Kidney glomerular epithelial cell (primary cell): ENCODE data around the gene ACADM.
"Not testable (repeated sequence)": the region's sequence is repeated elsewhere in the genome, so short reads cannot be mapped to it uniquely, and the experiment has no call there.

Source experiments
- DNase-seq: peaks from one replicate; lab custom pipeline; 2025; lab: John Stamatoyannopoulos, UW

Gene ACADM

DNA sequence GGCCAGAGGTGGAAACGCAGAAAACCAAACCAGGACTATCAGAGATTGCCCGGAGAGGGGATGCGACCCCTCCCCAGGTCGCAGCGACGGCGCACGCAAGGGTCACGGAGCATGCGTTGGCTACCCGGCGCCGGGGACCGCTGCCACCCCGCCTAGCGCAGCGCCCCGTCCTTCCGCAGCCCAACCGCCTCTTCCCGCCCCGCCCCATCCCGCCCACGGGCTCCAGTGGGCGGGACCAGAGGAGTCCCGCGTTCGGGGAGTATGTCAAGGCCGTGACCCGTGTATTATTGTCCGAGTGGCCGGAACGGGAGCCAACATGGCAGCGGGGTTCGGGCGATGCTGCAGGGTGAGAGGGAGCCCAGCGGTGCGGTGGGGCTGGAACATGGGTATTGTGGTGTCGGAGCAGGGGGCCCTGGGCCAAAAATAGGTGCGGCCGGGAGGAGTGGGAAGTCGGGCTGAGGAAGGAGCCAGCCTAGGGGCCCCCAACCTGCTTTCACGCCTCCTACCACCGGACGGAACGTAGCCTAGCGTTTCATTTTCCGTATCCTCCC is at the start of gene ACADM:
TSS of gene ACADM (plus strand) at position 238 of the 551 bp plus-strand sequence. CDS start at position 317, 79 bp downstream.
- peak; percentile 53 for DNase-seq

DNA sequence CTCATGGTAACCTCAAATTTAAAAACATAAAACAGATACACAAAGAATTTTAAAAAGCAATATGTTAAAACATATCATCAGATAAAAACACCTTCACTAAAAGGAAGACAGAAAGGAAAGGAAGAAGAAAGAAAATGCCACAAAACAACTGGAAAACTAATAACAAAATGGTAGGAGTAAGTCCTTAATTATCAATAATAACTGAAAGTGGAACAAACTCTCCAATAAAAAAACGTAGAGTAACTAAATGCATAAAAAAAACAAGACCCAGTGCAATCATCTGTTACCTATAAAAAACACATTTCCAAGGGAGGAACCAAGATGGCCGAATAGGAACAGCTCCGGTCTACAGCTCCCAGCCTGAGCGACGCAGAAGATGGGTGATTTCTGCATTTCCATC is 47.1 kb upstream of the ACADM start:
- DNase-seq, result no peak

DNA sequence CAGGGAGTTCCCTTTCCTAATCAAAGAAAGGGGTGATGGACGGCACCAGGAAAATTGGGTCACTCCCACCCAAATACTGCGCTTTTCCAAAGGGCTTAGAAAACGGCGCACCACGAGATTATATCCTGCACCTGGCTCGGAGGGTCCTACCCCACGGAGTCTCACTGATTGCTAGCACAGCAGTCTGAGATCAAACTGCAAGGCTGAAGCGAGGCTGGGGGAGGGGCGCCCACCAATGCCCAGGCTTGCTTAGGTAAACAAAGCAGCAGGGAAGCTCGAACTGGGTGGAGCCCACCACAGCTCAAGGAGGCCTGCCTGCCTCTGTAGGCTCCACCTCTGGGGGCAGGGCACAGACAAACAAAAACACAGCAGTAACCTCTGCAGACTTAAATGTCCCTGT is 46.5 kb upstream of the ACADM start:
- DNase-seq, result not testable (repeated sequence)

DNA sequence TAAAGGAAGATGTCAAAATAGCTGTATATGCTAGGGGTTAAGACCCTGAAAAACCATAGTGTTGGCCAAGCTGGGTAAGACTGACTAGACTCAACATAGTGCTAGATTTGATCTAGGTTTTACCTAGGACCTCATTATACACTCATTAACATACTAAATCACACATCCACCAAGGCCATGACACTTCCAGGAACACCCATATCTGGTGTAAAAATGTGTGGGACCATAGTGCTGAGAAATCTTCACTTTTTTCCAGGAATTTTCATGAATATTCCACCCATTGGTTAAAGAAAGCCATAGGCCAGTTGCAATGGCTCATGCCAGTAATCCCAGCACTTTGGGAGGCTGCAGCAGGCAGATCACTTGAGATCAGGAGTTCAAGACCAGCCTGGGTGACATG is 34.0 kb upstream of the ACADM start:
- DNase-seq, result no peak

DNA sequence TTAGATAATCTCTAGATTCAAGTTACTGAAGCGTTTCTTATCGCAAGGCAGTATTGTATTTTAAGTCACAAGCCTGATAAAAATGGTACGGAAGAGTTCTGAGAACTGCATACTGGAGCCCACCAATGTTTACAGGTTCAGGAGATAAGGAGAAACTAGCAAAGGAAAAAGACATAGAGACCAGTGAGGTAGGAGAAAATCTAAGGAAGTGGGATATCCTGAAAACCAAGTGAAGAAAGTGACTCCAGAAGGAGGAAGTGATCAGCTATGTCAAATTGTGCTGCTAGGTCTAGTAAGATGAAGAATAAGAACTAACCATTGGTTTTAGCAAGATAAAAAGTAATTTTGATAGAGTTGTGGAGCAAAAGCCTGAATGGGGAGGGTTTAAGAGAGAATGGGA is 31.0 kb upstream of the ACADM start:
- no peak for DNase-seq

DNA sequence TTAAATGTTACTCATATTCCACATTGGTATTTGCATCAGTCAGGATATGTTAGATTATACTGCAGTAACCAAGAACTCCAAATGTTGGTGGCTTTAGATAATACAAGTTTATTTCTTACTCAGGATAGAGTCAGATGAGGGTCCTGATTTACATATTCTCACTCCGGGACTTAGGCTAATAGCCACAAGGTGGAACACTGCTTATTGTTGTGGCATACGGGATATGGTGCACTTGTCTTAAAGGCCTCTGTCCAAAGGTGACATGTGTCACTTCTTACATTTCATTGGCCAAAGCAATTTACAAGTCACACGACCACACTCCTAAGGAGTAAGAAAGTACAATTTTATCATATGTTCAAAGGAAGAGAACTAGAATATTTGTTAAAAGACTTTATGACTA is 28.5 kb upstream of the ACADM start:
- DNase-seq, result no peak

DNA sequence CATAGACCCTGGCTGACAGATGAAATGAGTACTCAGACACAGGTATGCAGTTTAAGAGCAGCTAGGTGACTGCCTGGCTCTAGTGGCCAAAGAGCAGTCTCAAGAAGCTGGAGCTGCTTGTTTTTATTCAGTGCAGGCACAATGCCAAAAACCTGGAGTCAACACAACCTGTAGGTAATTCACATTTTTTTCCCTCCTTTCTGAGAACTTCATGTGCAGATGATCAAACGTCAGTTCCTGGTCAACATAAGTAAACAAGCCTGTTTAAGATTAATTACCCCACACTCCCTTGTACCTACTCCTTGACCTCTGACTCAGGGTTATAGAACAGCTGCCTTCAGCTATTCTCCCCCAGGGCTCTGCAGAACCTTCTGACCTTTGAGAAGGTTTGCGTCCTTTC is 17.3 kb upstream of the ACADM start:
- no peak for DNase-seq

DNA sequence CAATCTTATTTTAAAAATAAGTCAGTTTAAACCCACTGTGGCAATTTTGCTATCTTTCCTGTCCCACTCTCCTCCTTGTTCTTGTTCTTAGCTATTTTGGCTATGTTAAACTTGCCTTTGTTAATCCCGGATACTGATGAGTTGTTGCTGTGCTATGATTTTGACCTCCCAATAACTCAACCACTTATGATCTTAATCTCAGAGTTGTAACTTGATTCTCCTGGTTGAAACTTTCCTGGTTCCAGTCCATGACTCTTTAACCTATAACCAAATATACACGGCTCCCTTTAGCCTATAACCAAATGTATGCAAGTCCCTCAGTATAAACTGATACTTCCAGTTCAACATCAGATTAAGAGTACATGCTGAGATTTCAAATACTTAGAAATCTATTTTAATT is 15.6 kb upstream of the ACADM start:
- no peak for DNase-seq

DNA sequence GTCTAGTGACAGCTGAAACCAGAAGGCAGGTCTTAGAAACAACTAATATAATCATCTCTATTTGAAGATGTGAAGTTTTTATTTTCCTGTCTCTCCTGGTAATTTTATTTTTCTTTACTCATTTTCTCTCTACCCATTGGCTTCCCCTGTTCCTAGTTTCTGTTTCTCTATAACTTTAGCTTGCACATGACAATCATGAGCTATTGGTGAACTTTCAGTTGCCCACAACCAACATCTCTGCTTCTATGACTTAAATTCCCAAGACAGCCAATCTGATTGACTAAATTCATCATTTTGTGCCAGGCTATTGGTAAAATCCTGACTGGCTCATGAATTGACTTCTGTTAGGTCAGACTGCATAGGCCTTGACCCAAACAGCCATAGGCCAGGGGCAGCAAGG is 13.7 kb upstream of the ACADM start:
- no peak for DNase-seq

DNA sequence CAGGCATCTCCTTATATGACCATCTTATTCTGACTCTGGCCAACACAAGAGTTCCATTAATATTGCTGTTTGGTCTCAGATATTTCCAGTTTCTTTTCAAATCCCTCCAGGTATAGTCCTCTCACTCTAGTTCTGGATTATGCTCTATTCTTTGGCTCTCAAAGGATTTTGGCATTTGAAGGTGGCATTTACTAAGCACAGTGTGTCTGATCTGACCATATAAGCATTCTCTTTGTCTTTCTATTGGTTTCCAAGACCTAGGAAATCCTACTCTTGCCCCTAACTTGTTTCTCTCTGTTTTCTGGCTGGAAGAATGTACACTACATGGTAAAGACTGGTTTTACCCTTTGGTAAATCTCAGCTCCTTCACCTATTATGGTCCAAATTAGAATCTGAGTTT is 12.7 kb upstream of the ACADM start:
- no peak for DNase-seq

DNA sequence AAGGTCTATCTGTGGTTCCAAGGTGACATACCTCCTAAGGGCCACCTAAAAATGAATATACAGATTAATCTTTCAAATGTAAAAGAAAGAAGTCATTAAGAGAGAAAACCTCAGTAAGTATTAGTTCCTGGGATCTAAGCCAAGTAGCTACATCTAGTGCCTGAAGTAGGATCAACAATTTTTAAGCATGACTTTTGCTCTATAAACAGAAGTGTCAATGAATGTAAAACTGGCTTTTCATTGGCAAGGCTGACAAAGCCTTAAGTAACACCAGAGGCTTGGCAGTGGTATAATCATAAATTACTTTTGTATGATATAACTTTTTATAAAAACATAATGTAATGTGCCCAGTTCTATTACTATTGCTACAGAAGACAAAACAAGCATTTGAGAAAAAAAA is 12.2 kb upstream of the ACADM start:
- no peak for DNase-seq

DNA sequence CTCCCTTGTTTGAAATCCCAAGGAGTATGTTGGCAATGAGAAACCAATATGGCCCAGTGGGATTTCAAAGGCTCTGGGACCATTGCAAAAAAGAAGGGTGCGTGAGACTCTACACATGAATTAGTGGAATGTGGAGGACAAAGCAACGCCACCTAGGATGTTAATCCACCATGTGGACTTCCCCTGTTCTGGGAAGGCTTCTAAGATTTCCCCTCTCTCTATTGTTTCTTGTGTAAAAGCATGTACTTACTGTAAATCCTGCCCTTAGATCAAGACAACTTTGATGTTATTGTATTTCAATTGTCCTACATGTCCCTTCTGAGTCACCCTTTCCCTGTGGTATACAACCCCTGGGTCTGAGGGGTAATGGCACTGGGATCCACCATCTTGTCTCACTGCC is 4.7 kb upstream of the ACADM start:
- DNase-seq, result no peak

DNA sequence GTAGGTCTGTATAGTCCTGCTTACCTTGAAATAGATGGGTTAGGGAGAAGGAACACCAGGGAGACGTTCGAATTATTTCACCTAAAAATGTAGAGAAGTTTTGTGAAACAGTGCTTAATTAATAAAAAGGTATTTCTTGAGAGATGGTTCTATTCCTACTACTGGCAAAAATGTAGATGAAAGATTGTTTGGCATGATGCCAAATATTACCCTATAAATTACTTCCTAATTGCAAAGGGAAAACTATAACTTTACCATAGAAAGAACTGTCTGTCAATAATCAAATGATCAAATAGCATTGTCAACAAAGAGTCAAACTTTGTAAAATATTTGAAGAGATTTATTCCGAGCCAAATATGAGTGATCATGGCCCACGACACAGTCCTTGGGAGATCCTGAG is 4.2 kb upstream of the ACADM start:
- no peak for DNase-seq

DNA sequence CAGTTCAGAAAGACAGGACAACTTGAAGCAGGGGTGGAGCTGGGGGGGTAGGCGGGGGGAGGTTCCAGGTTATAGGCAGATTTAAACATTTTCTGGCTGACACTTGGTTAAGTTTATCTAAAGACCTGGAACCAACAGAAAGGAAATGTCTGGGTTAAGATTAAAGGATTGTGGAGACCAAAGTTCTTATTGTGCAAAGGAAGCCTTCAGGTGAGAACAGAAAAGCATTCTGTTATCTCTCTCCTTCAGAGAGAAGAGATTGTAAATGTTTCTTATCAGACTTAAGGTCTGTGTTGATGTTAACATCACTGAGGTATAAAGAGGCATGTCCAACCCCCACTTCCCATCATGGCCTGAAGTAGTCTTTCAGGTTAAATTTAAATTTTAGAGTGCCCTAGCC is 3.7 kb upstream of the ACADM start:
- DNase-seq, result no peak

DNA sequence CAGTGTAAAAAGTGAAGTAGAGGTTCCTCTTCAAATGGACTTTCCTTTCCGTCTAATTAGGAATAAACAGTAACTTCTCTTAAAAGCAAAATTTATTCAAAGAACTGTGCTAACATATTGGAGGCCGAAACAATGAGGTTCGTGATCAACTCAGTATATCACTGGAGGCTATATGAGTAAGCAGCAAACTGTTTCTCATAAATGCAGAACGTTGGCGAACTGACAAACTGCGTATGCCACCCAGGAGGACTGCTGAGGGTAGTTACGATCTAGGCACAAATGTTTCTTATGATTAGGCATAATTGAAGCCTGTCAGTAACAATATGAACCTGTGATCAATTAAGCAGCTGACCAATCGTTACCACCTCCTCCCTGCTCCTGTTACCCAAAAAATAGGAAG is 2.3 kb upstream of the ACADM start:
- not testable (repeated sequence) for DNase-seq

DNA sequence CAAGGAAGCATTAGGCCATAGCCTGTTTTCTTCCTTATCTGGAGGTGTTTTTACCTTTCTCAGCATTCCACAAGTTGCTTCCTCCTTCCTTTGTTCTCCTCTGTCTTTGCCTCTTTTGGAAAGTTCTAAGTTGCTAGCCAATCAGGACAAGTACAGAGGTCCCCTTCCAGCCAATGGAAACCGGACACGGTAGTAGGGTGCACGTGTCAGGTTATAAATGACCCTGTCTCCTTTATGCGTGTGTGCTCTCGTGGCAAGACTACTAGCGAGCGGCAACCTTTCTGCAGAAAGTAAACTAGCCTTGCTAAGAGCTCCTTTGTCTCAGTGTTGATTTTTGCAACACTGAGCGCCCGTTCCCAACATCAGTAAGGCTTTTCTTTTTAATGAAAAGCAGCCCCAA is 1.5 kb upstream of the ACADM start:
- DNase-seq, result no peak

DNA sequence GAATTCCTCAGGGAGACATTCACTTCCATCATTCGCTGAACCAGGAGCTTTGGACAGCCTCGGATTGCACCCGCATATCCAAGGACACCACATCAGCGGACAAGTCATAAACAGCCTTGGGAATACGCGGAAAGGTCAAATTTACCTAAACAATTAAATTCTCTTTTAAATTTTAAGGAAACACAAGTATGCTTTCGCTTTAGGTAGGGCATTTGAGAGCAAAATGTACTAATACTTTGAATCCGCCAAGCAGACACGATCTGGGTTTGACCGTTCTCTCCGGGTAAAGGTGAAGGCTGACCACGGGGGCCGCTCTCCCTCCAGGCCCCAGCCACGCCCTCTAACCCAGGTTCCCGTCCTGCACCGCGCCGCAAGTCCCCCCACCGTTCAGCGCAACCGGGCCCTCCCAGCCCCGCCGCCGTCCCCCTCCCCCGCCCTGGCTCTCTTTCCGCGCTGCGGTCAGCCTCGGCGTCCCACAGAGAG is 479 bp upstream of the ACADM start:
- peak; percentile 83 for DNase-seq

DNA sequence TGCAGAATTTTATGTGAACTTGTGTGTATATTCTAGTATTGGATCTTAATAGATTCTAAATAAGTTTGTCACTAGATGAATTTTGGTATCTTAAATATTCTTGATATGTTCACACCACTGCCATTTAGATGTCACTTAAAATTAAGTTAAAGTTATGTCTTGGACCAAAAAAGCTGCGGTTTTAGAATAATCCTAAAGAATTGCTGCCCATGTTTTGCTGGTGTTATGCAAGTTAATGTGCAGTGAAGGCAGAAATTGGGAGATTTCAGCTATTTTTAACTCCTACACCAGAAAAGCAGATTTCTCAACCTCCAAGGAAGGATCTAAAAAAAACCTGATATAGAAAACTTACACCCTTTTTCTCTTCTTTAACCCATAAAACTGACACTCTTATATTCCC is 757 bp downstream of the ACADM start:
- DNase-seq, result no peak

DNA sequence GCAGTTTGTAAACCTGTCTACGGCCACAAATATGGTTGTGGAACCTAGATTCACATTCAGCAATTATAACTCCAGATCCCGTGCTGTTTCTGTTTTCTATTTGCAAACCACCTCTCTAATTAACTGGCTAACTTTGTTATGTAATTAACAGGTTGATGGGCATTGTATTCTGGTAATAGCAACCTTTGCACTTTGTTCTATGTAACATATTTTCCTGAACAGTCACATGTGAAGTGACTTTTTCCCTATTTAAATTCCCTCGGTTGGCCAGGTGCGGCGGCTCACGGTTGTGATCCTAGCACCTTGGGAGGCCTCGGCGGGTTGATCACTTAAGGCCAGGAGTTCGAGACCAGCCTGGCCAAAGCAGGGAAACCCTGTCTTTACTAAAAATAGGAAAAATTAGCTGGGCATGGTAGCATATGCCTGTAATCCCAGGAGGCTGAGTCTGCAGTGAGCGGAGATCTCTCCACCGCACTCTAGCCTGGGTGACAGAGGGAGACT is 1.4 kb downstream of the ACADM start:
- DNase-seq, result no peak

DNA sequence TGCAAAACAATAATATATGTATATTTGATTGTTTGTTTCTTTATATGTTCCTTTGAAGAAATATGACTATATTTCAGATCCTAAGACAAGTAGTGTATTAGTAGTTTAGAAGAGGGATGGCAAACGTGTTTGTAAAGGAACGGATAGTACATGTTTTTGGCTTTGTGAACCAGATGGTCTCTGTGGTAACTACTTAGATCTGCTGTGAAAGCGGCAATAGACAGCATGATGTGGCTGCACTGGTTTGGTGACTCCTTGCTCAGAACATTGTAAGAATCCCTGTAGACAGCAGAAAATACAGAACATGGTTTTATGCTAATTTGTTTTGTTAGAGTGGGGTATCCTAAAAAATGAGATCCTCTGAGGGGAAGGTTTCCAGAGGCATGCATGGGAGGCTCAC is 3.1 kb downstream of the ACADM start:
- no peak for DNase-seq

DNA sequence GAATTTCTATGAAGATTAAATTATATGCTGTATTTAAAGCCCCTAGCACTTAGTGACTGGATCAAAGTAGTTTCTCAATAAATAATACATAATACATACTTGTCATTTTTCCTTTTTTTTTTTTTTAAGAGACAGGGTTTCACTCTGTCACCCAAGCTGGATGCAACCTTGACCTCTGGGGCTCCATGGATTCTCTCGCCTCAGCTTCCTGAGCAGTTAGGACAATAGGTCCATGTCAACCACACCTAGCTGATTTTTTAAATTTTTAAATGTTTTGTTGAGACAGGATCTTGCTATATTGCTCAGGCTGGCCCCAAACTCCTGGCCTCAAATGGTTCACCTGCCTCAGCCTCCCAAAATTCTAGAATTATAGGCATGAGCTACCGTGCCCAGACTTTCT is 5.9 kb downstream of the ACADM start:
- DNase-seq, result no peak

DNA sequence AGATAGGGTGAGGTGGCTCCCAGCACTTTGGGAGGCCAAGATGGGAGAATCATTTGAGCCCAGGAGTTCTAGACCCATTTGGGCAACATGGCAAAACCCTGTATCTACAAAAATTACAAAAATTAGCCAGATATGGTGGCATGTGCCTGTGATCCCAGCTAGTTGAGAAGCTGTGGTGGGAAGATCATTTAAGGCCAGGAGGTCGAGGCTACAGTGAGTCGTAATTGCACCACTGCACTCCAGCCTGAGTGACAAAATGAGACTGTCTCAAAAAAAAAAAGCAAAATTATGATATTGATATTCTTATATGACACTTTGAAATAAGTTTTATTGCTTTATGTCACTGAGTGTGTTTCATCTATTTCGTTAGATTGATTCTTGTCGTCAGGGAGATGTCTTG is 7.4 kb downstream of the ACADM start:
- DNase-seq, result no peak

DNA sequence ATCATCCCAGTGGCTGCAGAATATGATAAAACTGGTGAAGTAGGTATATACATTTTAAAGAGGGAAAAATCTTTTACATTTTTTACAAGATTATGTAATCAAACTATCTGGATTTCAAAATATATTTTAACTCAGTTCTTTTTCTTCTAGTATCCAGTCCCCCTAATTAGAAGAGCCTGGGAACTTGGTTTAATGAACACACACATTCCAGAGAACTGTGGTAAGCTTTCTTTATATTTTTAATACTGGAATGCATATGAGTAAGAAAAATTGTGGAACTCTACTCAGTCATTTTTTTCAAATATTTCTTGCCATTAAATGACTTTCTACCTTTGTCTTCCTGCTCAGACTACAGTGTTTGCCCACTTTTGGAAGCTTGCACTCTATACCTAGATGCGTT is 8.2 kb downstream of the ACADM start:
- DNase-seq, result no peak

DNA sequence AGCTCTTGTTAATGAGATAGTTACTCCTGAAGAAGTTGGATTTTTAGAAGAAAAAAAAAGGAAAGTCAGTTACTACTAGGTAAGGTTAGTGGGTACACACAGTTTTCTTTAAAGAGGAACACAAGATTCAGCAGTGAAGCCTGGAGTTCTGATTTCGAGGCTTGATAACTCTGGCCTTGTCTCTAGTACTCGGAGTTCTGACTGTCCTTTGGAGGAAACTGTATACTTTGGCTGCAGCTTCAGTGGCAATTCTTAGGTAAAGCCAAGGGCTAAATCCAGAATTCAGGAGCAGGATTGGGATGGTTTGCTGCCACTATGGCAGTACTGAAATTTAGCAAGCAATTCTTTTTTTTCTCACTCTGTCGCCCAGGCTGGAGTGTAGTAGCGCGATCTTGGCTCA is 9.2 kb downstream of the ACADM start:
- DNase-seq, result no peak

DNA sequence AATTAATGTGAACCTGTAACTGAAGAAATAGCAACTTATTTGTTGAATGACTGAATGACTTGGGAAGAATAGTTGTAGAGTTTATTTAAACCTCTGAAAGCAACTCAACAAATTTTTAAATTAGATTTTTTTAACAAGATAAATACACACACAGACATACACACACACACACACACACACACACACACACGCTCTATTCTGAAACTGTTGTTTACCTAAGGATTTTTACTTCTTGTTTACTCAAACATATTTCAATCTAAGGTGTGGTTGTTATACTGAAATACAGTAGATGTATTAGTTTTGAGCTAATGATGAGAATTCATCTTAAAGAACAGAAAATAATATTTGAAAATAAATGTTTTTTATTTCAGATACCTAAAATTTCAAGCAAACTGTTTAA is 11.5 kb downstream of the ACADM start:
- DNase-seq, result no peak
